GM23248 (cell line): ENCODE results near the gene PPP1R27. TPM values are rescaled to one million over a fixed set of nuclear protein-coding genes. Genes with fewer than 3 reads are reported as not detected.

Experiments used
- DNase-seq: peaks from one replicate; pipeline ENCODE4 v3.0.0-alpha.2; 2015
- H2AFZ ChIP-seq: fragments of 200-600 bp; sonication (generic); 2 replicates; pipeline ENCODE4 v1.6.1; 2016; ENCODE audit warnings: antibody characterized with exemption
- H3F3A ChIP-seq: fragments of 200-600 bp; sonication (generic); 2 replicates; pipeline ENCODE4 v1.6.1; 2016; ENCODE audit warnings: mild to moderate bottlenecking, antibody characterized with exemption, mixed run types; ENCODE audit not compliant: insufficient read depth
- H3K27ac ChIP-seq: fragments of 200-600 bp; sonication (generic); 2 replicates; pipeline ENCODE4 v1.5.1; 2016; ENCODE audit warnings: mild to moderate bottlenecking
- H3K27me3 ChIP-seq: fragments of 200-600 bp; sonication (generic); replicated peaks from 2 replicates; pipeline ENCODE4 v1.6.1; 2016; ENCODE audit warnings: mild to moderate bottlenecking; ENCODE audit not compliant: insufficient read depth
- H3K36me3 ChIP-seq: fragments of 200-600 bp; sonication (generic); 2 replicates; pipeline ENCODE4 v1.6.1; 2016; ENCODE audit warnings: low read depth, mild to moderate bottlenecking
- H3K4me1 ChIP-seq: fragments of 200-600 bp; sonication (generic); 2 replicates; pipeline ENCODE4 v1.6.1; 2016; ENCODE audit warnings: mild to moderate bottlenecking; ENCODE audit not compliant: insufficient read depth
- H3K4me2 ChIP-seq: fragments of 200-600 bp; sonication (generic); one replicate; pipeline ENCODE4 v1.6.1; 2016; ENCODE audit warnings: mild to moderate bottlenecking; ENCODE audit not compliant: unreplicated experiment
- H3K4me3 ChIP-seq: fragments of 200-600 bp; sonication (generic); 2 replicates; pipeline ENCODE4 v1.5.1; 2016; ENCODE audit warnings: mild to moderate bottlenecking
- H3K79me2 ChIP-seq: fragments of 200-600 bp; sonication (generic); 2 replicates; pipeline ENCODE4 v1.6.1; 2016; ENCODE audit warnings: mild to moderate bottlenecking; ENCODE audit not compliant: insufficient read depth
- H3K9ac ChIP-seq: fragments of 200-600 bp; sonication (generic); 2 replicates; pipeline ENCODE4 v1.6.1; 2016; ENCODE audit warnings: mild to moderate bottlenecking
- H3K9me2 ChIP-seq: fragments of 200-600 bp; sonication (generic); 2 replicates; pipeline ENCODE4 v1.6.1; 2016; ENCODE audit warnings: mixed run types, mild to moderate bottlenecking, moderate library complexity; ENCODE audit not compliant: insufficient read depth
- H3K9me3 ChIP-seq: fragments of 200-600 bp; sonication (generic); one replicate; pipeline ENCODE4 v1.6.1; 2017; ENCODE audit warnings: low read depth
- H4K20me1 ChIP-seq: fragments of 200-600 bp; sonication (generic); 2 replicates; pipeline ENCODE4 v1.6.0; 2016; ENCODE audit not compliant: insufficient read depth
- EZH2 ChIP-seq: fragments of 200-600 bp; sonication (generic); IDR thresholded peaks from 2 replicates; pipeline ENCODE4 v1.6.1; 2018; ENCODE audit warnings: antibody characterized with exemption, mild to moderate bottlenecking; ENCODE audit not compliant: insufficient read depth, poor library complexity, severe bottlenecking
- EZH2phosphoT487 ChIP-seq: fragments of 200-600 bp; sonication (generic); IDR thresholded peaks from 2 replicates; pipeline ENCODE4 v1.6.1; 2018; ENCODE audit warnings: antibody characterized with exemption, moderate library complexity, mild to moderate bottlenecking, low read depth; ENCODE audit not compliant: insufficient read depth
- WGBS, 2 experiments: methylation state at CpG; one replicate each; pipeline ENCODE4 v1.1.6; 2015 to 2017; ENCODE audit warnings: low lambda C conversion rate in 2 of 2, low coverage in 1 of 2; ENCODE audit errors: missing lambda C conversion rate in 2 of 2; 5-methylcytosine and 5-hydroxymethylcytosine counted together
- in situ Hi-C: fragments of 300-500 bp; cut with MboI; formaldehyde crosslinking; loops from 2 replicates; pipeline ENCODE4 v1.15.0; 2020
- polyA plus RNA-seq: library from polyadenylated mRNA; unstranded; fragments of >200 nt; fragmentation: Nextera tagmentation; extraction: Ambion mirVana; gene quantifications from 2 replicates; pipeline ENCODE4 v1.2.1, GENCODE V29; 2016
- total RNA-seq: library from RNA; depleted of rRNA; stranded (reverse); fragments of >200 nt; shearing (Covaris generic); gene quantifications from 2 replicates; pipeline ENCODE4 v1.2.3, GENCODE V29; 2014

Gene PPP1R27
- total and polyA plus RNA-seq, 2 experiments from 2014 or later, result not detected

DNA sequence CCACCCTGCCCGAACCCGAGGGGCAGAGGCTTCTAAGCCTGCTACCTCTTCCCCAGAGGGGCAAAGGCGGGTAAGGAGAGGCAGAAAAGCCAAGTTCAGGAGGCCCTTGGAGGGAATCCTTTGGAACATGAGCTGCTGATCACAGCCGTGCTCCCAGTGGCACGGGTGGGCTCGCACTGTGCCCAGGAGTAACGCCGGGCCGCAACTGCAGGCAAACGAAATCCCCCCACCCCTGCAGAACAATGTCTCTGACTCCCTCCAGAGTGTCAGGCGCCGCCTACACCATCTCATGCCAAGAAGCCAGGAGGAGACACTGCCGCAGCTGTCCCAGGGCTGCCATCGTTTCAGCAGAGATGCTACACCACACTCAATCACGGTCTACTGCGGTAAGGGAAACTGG, 16.6 kb upstream of the PPP1R27 start:
- Histone ChIP-seq H3K4me3 (no peak overlapping the region), H3K4me1 (peaks cover 13% of the 10 kb centered on the region), H3K27ac (no peak overlapping the region), H3K79me2 (peaks cover 95% of the 10 kb centered on the region), H2AFZ (no peak overlapping the region), H3F3A (peaks cover 13% of the 10 kb centered on the region), H3K36me3 (peaks cover 48% of the 10 kb centered on the region; the same call in 1 of the 2 replicates), H3K4me2 (no peak overlapping the region), H3K9ac (no peak overlapping the region), H3K9me2 (no peaks in the 10 kb centered on the region), H3K27me3 (no peaks in the 10 kb centered on the region), H4K20me1 (no peaks in the 10 kb centered on the region), H3K9me3 (no peaks in the 10 kb centered on the region)
- DNase-seq, result no peak
- TF ChIP-seq EZH2 (no peak), EZH2phosphoT487 (no peak)
- in situ Hi-C loops, result no loop called here
- WGBS, 2 experiments, result 90 to 92% methylated on average over 16 of the region's 16 CpGs

DNA sequence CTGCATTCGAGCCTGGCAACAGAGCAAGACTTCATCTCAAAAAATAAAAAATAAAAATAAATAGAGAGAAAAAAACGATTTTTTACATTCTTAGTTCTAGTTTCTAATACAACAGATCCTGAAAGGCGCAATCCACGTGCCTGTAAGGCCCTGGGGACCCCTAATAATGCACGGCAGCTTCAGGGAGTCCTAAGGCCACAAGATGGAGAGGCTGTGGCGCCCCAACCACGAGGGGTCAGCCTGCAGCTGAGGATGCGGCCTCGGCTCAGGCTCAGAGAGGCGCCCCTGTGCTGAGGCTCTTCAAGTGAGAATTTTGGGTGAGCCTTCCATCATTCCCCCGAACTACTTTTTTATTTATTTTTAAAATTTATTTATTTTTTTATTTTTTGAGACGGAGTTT, 14.6 kb upstream of the PPP1R27 start:
- Histone ChIP-seq H3K4me2 (no peak overlapping the region), H3F3A (peaks cover 29% of the 10 kb centered on the region), H3K36me3 (peaks cover 45% of the 10 kb centered on the region; the same call in 1 of the 2 replicates), H3K27me3 (no peaks in the 10 kb centered on the region), H3K27ac (no peak overlapping the region), H3K9ac (no peak overlapping the region), H3K4me3 (no peak overlapping the region), H3K4me1 (no peaks in the 10 kb centered on the region), H3K9me3 (no peaks in the 10 kb centered on the region), H4K20me1 (no peaks in the 10 kb centered on the region), H2AFZ (no peak overlapping the region), H3K9me2 (no peaks in the 10 kb centered on the region), H3K79me2 (peaks cover 78% of the 10 kb centered on the region)
- TF ChIP-seq EZH2phosphoT487 (no peak), EZH2 (no peak)
- no peak for DNase-seq
- whole genome bisulfite sequencing, 2 experiments, result 97% methylated on average over 12 of the region's 12 CpGs
- in situ Hi-C loops, result no loop called here

GRCh38 chr17:81846743-81847689, 12.2 kb upstream of the PPP1R27 start:
- Histone ChIP-seq H3K9me2 (no peaks in the 10 kb centered on the region), H3K9ac (no peak overlapping the region), H3K36me3 (peaks cover 32% of the 10 kb centered on the region; the same call in 1 of the 2 replicates), H3K79me2 (peaks cover 54% of the 10 kb centered on the region), H3K27ac (no peak overlapping the region), H4K20me1 (no peaks in the 10 kb centered on the region), H3F3A (peaks cover 47% of the 10 kb centered on the region), H3K4me3 (no peak overlapping the region), H3K27me3 (no peaks in the 10 kb centered on the region), H3K4me1 (no peaks in the 10 kb centered on the region), H3K4me2 (no peak overlapping the region), H2AFZ (no peak overlapping the region), H3K9me3 (no peaks in the 10 kb centered on the region)
- WGBS, 2 experiments, result 85 to 90% methylated on average over 24 of the region's 24 CpGs
- no peak for DNase-seq
- TF ChIP-seq EZH2 (no peak), EZH2phosphoT487 (no peak)
- in situ Hi-C loops, result no loop called here

- H3K36me3 ChIP-seq, result peaks cover 26% of the 10 kb centered on the region; the same call in 1 of the 2 replicates
- in situ Hi-C loops, result no loop called here
Observed at GRCh38 chr17:81845881-81846742, 11.3 kb upstream of the PPP1R27 start.

More at GRCh38 chr17:81845881-81846742, 11.3 kb upstream of the PPP1R27 start:
- H4K20me1 ChIP-seq, result no peaks in the 10 kb centered on the region
- DNase-seq, result no peak
- H3F3A ChIP-seq, result peaks cover 50% of the 10 kb centered on the region
- no peak overlapping the region for H3K4me3 ChIP-seq
- peaks cover 45% of the 10 kb centered on the region for H3K79me2 ChIP-seq
- H3K9ac ChIP-seq, result no peak overlapping the region
- 94 to 95% methylated on average over 38 of the region's 38 CpGs for WGBS, 2 experiments
- no peak overlapping the region for H2AFZ ChIP-seq
- TF ChIP-seq EZH2, result no peak
- TF ChIP-seq EZH2phosphoT487, result no peak
- H3K4me2 ChIP-seq, result no peak overlapping the region
- no peak overlapping the region for H3K27ac ChIP-seq
- H3K9me2 ChIP-seq, result no peaks in the 10 kb centered on the region
- no peaks in the 10 kb centered on the region for H3K9me3 ChIP-seq
- no peaks in the 10 kb centered on the region for H3K4me1 ChIP-seq
- H3K27me3 ChIP-seq, result no peaks in the 10 kb centered on the region
